Stimulated activated CD4-positive, alpha-beta T cell treated with anti-CD3 and anti-CD28 coated beads, Interleukin-4, amount 100 ng/mL, for 24 hours (primary cell): ENCODE data around the gene CEP170B.
"Not testable (repeated sequence)": the region's sequence is repeated elsewhere in the genome, so short reads cannot be mapped to it uniquely, and the experiment has no call there.

Experiments used
- DNase-seq: peaks from one replicate; pipeline ENCODE4 v3.0.0-alpha.2; 2020

The CEP170B gene

GRCh38 chr14:104879983-104880565 lies 15.0 kb downstream of the CEP170B start:
- no peak for DNase-seq

DNA sequence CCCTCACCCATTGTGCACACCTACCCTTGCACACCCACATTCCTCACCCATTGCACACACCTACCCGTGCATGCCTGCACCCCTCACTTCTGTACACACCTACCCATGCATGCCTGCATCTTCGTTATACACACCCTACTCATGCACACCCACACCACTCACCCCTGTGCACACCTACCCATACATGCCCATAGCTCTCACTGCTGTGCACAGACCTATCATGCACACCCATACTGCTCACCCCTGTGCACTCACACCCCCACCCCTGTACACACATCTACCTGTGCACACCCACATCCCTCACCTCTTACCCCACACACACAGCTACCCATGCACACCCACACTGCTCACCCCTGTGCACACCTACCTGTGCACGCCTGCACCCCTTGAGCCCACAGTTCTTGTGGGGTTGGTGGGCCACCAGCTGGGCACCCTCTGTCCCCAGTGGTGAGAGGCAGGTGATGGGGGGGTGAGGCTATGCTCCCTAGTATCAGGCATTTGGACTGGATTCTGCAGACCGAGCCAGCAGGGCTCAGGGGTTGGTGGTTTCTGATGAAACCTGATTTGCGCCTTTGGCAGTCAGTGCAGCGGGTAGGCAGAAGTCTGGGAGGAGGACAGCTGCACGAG lies 15.6 kb downstream of the CEP170B start:
- DNase-seq = no peak

GRCh38 chr14:104881369-104881979 lies 16.4 kb downstream of the CEP170B start:
- no peak for DNase-seq

GRCh38 chr14:104882325-104882973 lies 17.4 kb downstream of the CEP170B start:
- DNase-seq = no peak

DNA sequence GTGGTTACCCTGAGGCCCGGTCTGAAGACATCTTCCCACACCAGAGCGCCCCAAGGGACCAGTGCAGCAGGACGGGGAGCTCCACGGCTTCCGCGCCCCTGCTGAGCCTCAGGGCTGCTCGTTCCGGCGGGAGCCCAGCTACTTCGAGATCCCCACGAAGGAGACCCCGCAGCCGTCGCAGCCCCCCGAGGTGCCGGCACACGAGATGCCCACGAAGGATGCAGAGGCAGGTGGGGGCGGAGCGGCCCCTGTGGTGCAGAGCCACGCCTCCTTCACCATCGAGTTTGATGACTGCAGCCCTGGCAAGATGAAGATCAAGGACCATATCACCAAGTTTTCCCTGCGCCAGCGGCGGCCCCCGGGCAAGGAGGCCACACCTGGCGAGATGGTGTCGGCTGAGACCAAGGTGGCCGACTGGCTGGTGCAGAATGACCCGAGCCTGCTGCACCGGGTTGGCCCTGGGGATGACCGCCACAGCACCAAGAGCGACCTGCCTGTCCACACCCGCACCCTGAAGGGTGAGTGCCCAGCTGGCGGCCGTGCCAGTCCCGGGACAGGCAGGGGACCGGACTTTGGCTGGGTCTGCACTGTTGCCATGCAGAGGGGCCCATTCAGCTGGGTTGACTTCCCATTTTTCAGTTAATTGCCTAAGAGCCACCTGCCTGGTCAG lies 18.1 kb downstream of the CEP170B start:
- no peak for DNase-seq

DNA sequence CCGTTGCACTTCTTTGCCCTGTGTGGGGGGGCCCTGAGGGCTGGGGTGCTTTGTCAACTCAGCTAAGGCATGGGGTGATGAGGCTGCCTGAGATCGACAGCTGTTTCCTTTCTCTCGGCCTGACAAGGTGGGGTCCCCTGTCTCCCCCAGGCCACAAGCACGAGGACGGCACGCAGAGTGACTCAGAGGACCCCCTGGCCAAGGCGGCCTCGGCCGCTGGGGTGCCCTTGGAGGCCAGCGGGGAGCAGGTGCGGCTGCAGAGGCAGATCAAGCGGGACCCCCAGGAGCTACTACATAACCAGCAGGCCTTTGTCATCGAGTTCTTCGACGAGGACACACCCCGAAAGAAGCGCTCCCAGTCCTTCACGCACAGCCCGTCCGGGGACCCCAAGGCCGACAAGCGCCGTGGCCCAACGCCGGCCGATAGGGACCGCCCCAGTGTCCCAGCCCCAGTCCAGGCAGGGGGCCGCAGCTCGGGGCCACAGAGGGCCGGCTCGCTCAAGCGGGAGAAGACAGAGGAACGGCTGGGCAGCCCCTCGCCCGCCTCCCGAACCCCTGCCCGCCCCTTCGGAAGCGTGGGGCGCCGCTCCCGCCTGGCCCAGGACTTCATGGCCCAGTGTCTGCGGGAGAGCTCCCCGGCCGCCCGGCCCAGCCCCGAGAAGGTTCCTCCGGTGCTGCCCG lies 18.8 kb downstream of the CEP170B start:
- DNase-seq = no peak

GRCh38 chr14:104884381-104884780 lies 19.3 kb downstream of the CEP170B start:
- DNase-seq = not testable (repeated sequence)

DNA sequence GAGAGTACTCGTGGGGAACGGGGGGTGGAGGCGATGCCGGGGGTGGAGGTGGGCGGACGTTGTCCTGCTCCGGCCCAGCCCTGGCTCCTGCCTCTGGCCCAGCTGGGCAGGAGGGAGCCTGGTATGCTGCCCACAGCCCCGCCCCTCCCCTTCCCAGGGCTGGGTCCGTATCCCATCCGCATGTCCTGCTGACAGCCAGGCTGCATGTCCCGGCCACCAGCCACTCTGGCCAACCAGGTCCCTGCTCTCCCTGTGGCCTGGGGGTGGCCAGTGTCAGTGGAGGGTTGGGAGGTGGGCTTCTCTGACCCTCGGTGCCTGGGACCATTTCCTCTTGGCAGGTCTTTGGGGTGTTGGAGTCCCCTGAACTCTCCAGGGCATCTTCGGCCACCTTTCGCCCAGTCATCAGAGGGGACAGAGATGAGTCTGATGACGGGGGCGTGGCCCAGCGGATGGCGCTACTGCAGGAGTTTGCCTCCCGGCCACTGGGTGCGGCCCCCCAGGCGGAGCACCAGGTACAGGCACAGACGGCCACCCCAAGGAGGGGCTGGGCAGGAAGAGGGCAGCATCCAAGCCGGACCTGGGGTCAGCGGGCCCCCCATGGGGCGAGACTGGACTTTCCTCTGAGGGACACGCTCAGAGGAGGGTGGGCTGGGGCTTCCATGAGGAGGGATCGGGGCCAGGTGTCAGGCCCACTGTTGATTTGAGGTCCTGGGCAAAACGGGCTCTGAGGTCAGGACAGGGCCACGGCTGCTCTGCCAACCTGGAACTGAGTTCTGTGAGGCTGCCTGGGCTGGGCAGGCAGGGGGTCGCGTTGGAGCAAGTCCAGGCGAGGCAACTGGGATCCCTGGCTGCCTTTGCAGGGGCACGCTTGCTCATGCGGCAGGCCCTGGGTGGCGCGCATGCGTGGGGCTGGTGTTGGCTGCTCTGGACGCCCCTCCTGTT lies 20.2 kb downstream of the CEP170B start:
- no peak for DNase-seq

- no peak for DNase-seq
These were observed 21.1 kb downstream of the CEP170B start for GRCh38 chr14:104885973-104886689.

GRCh38 chr14:104886690-104887622 lies 21.9 kb downstream of the CEP170B start:
- DNase-seq = no peak

DNA sequence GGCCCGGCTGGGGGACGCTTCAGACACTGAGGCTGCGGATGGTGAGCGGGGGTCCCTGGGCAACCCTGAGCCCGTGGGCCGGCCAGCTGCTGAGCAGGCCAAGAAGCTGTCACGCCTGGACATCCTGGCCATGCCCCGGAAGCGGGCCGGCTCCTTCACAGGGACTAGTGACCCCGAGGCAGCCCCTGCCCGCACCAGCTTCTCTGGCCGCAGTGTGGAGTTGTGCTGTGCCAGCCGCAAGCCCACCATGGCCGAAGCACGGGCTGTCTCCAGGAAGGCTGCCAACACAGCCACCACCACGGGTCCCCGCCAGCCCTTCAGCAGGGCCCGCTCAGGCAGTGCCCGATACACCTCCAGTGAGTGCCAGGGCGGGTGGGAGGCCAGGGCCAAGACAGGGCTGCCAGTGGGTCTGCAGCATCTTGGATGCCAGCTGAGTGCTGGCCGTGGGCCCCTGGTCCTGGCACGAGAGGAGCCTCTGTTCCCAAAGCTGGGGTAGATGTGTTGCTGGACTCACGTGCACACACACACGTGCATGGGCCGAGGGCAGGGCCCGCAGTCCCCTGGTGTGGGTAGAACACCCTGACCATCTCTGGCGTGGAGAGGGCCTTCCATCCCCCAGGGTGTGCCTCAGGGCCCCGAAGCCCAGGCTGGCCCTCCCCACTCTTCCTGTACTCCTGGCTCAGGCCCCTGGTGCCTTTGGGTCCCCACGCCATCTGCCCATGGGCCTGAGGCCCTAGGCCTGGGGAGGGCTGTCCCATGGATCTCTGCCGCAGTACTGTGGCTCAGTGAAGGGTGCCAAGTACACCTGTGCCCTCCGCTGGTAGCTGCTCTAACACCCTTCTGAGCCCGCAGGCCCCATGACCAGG lies 22.8 kb downstream of the CEP170B start:
- DNase-seq = no peak

- no peak for DNase-seq
These were observed 23.7 kb downstream of the CEP170B start for GRCh38 chr14:104888489-104889374.

DNA sequence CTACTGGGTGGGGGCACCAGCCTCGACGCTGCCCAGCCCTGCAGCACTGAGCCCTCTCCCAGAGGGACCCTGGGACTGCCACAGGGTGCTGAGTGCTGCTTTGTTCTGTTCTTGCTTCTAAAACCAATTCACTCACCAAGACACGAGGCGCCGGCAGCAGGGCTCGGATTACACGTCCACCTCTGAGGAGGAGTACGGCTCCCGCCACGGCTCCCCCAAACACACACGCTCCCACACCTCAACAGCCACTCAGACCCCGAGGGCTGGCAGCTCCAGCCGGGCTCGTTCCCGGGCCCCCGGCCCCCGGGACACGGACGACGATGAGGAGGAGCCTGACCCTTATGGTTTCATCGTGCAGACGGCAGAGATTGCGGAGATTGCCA lies 24.3 kb downstream of the CEP170B start:
- DNase-seq = no peak

- not testable (repeated sequence) for DNase-seq
These were observed 25.2 kb downstream of the CEP170B start for GRCh38 chr14:104890292-104890691.

DNA sequence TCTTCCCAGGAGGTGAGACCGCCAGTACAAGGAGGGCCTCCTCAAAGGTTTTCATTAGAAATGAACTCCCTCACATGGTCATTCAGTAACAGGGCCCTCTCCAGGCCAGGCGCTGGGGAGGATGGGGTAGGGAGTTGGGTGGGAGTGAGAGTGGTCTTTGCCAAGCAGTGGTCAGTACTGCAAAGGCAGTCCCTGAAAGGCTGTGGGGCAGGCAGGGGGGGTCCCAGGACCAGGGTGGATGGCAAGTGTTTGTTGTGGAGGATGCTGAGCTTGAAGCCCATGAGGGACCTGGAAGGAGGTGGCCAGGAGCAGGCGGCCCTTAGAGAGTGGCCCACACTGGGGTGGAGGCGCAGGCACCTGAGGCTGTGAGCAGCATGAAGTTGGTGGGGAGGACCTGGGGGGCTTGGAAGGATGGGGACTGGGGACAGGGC lies 26.1 kb downstream of the CEP170B start:
- DNase-seq = no peak

DNA sequence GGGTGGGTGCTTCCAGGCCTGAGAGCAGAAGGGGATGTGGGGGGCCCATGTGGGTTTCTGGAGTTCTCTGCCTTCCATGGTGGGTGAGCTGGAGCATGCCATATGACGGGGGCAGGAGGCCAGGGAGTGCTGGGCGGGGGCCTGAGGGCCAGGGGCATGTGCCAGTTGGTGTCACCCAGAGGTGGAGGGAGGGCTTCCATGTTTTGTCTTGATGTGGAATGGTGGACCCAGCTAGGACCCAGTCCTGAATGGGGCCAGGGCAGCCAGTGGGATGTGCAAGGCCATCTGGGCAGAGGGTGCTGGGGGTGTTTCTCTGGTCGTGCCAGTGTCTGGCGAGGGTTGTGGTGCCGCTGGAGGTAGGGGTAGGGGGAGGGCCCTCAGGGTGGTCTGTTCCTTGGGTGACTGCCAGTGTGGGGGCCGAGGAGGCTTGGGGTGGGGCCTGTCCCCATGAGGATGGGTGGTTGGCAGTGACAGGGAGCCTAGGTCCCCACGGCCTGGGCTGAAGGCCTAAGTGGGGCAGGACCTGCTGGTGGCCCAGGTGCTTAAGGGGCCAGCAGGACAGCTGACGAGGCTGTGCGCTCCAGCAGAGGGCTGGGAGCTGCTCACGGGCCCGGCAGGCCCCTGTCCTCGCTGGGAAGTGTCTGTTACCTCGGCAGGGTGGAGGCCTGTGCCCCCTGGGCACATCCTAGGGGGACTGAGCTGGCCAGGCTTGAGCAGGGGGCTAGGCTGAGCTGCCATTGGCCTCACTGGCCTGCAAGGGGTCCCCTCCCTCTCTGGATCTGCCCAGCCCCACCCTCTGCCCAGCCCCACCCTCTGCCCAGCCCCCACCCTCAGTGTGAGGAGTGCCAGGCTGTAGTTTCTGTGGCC lies 26.8 kb downstream of the CEP170B start:
- no peak for DNase-seq
